ENCODE results near the gene C19orf53. TPM values are rescaled to one million over a fixed set of nuclear protein-coding genes. Genes with fewer than 3 reads are reported as not detected.
"Not testable (repeated sequence)": the region's sequence is repeated elsewhere in the genome, so short reads cannot be mapped to it uniquely, and the experiment has no call there.

Gene C19orf53
- total RNA-seq, 8 experiments from 2014 or later = 122 to 265 (median 152) TPM

GRCh38 chr19:13788991-13789390 lies 14.7 kb downstream of the C19orf53 start:
- H3K4me3 ChIP-seq = no peak overlapping the region
- in situ Hi-C loops (cut with MboI; ENCODE audit: low pct_unique_long_range_greater_than_20kb in 2 of 9, low sequenced_read_pairs in 9 of 9, unreplicated experiment in 9 of 9) = loop anchor here in 1 of 9 experiments (10.0 kb wide), 1 partner anchor 76 kb away; no protein-coding TSS in a partner anchor
- no peak for ATAC-seq (replicated peaks in 6 of 8)
- WGBS, 10 experiments = 38 to 83% (median 70%) methylated on average over 1 to 5 of the region's 8 CpGs; no CpG with 5 or more reads in 1 of the 10 experiments
- H3K4me1 ChIP-seq (replicated peaks in 1 of 2) = peaks cover 0 to 5% of the 10 kb centered on the region in 2 donors
- no peak overlapping the region for H3K27ac ChIP-seq

DNA sequence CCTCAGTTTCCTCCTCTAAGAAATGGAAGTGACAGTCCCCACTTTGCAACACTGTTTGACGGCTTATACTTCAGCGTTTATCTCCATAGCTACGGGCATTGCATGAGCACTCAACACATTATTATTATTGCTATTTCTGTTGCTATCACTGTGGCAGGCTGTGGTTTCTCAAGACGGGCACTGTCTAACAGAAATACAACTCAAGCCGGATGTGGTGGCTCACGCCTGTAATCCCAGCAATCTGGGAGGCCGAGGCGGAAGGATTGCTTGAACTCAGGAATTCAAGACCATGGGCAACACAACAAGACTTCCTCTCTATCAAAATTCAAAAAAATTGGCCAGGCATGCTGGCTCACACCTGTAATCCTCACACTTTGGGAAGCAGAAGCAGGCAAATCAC lies 16.1 kb downstream of the C19orf53 start:
- in situ Hi-C loops (cut with MboI; ENCODE audit: low pct_unique_long_range_greater_than_20kb in 2 of 9, low sequenced_read_pairs in 9 of 9, unreplicated experiment in 9 of 9) = no loop called here
- ATAC-seq (replicated peaks in 6 of 8) = no peak
- WGBS, 10 experiments = 17 to 100% (median 88%) methylated on average over 1 to 6 of the region's 8 CpGs; no CpG with 5 or more reads in 5 of the 10 experiments
- H3K4me3 ChIP-seq = no peak overlapping the region
- no peak overlapping the region for H3K27ac ChIP-seq
- H3K4me1 ChIP-seq (replicated peaks in 1 of 2) = no peaks in the 10 kb centered on the region

DNA sequence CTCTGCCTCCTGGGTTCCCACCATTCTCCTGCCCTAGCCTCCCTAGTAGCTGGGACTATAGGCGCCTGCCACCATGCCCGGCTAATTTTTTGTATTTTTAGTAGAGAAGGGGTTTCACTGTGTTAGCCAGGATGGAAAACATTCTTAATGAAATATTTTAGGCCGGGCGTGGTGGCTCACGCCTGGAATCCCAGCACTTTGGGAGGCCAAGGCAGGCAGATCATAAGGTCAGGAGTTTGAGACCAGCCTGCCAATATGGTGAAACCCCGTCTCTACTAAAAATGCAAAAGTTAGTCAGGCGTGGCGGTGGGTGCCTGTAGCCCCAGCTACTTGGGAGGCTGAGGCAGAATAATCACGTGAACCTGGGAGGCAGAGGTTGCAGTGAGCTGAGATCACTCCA lies 19.1 kb downstream of the C19orf53 start:
- in situ Hi-C loops (cut with MboI; ENCODE audit: low pct_unique_long_range_greater_than_20kb in 2 of 9, low sequenced_read_pairs in 9 of 9, unreplicated experiment in 9 of 9); H3K4me3 ChIP-seq; ATAC-seq (replicated peaks in 6 of 8); H3K27ac ChIP-seq; H3K4me1 ChIP-seq (replicated peaks in 1 of 2): not testable (repeated sequence)
- WGBS, 10 experiments = 78 to 100% (median 91%) methylated on average over 2 to 5 of the region's 9 CpGs; no CpG with 5 or more reads in 4 of the 10 experiments

GRCh38 chr19:13794398-13794756 lies 20.1 kb downstream of the C19orf53 start:
- Histone ChIP-seq H3K4me3 (peak overlapping the region; percentile 54 to 99 (median 96)), H3K27ac (no peak overlapping the region), H3K4me1 (replicated peaks in 1 of 2) (peaks cover 7 to 8% of the 10 kb centered on the region in 2 donors)
- ATAC-seq (replicated peaks in 6 of 8) = peak in 2 of 8 experiments; percentile 1
- WGBS, 10 experiments = 3 to 89% (median 63%) methylated on average over 2 to 8 of the region's 8 CpGs; no CpG with 5 or more reads in 1 of the 10 experiments
- in situ Hi-C loops (cut with MboI; ENCODE audit: low pct_unique_long_range_greater_than_20kb in 2 of 9, low sequenced_read_pairs in 9 of 9, unreplicated experiment in 9 of 9) = no loop called here

GRCh38 chr19:13794757-13795589 lies 20.7 kb downstream of the C19orf53 start, which contains the start of gene ZSWIM4:
TSS of gene ZSWIM4 (plus strand) at chr19:13795443. CDS start at chr19:13795649, 206 bp downstream.
- ATAC-seq (replicated peaks in 6 of 8) = peak; percentile 85 to 98 (median 98)
- Histone ChIP-seq H3K4me1 (replicated peaks in 1 of 2) (peaks cover 7 to 8% of the 10 kb centered on the region in 2 donors), H3K4me3 (peak within 1 kb of the TSS; percentile 89 to 99 (median 96)), H3K27ac (peak within 1 kb of the TSS; percentile 76 to 85)
- in situ Hi-C loops (cut with MboI; ENCODE audit: low pct_unique_long_range_greater_than_20kb in 2 of 9, low sequenced_read_pairs in 9 of 9, unreplicated experiment in 9 of 9) = no loop called here
- 0 to 21% (median 3%) methylated on average over 6 to 13 of the region's 71 CpGs; no CpG with 5 or more reads in 4 of the 10 experiments for WGBS, 10 experiments

GRCh38 chr19:13795595-13796300 lies 21.5 kb downstream of the C19orf53 start:
- peak overlapping the region; percentile 76 to 85 for H3K27ac ChIP-seq
- ATAC-seq (replicated peaks in 6 of 8) = peak; percentile 6 to 51 (median 44)
- peak overlapping the region; percentile 89 to 99 (median 96) for H3K4me3 ChIP-seq
- in situ Hi-C loops (cut with MboI; ENCODE audit: low pct_unique_long_range_greater_than_20kb in 2 of 9, low sequenced_read_pairs in 9 of 9, unreplicated experiment in 9 of 9) = no loop called here
- 0 to 14% methylated on average over 1 of the region's 42 CpGs; no CpG with 5 or more reads in 8 of the 10 experiments for WGBS, 10 experiments
- H3K4me1 ChIP-seq (replicated peaks in 1 of 2) = peaks cover 7 to 8% of the 10 kb centered on the region in 2 donors

DNA sequence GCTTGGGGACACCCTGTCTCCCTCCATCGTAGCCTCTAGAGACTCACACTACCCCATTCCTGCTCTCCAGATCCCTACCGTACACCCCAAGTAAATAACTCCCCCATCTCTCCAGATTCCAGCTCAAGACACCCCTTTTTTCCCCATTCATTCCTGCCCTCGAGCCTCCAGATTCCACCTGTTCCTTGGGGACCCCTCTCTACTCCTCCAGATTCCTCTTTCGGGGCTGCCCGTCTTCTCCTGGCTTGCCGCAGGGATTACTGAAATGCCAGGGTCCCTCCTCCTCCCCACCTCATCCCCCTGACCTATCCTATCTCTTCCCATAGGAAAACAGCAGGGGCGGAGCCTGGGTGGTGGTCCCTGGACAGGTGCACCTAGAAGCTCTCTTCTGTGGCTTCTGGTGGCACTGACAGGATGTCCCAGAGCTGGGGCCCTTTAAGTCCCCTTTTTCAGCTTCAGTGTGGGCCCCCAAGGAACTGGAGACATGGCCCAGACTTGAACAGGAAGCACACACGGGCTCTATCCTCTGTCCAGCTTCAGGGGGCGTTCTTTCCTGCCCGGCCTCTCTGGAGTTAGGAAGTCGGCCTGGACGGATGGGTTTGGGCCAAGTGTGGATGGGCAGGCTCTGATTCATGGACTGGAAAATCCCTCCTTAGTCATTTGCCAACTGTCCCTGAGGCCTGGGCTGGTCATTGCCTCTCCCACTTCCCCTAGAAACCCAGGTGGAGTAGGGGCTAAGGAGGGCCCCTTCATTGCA lies 22.2 kb downstream of the C19orf53 start:
- 0 to 45% (median 15%) methylated on average over 2 to 7 of the region's 12 CpGs; no CpG with 5 or more reads in 2 of the 10 experiments for WGBS, 10 experiments
- peak overlapping the region; percentile 89 to 99 (median 96) for H3K4me3 ChIP-seq
- no peak overlapping the region for H3K27ac ChIP-seq
- in situ Hi-C loops (cut with MboI; ENCODE audit: low pct_unique_long_range_greater_than_20kb in 2 of 9, low sequenced_read_pairs in 9 of 9, unreplicated experiment in 9 of 9) = no loop called here
- H3K4me1 ChIP-seq (replicated peaks in 1 of 2) = peaks cover 7 to 8% of the 10 kb centered on the region in 2 donors
- peak in 3 of 8 experiments; percentile 2 to 14 (median 9) for ATAC-seq (replicated peaks in 6 of 8)

GRCh38 chr19:13797058-13797440 lies 22.8 kb downstream of the C19orf53 start:
- ATAC-seq (replicated peaks in 6 of 8) = no peak
- peak overlapping the region in 3 of 5 donors; percentile 95 to 97 (median 96) for H3K4me3 ChIP-seq
- in situ Hi-C loops (cut with MboI; ENCODE audit: low pct_unique_long_range_greater_than_20kb in 2 of 9, low sequenced_read_pairs in 9 of 9, unreplicated experiment in 9 of 9) = no loop called here
- peaks cover 7 to 8% of the 10 kb centered on the region in 2 donors for H3K4me1 ChIP-seq (replicated peaks in 1 of 2)
- WGBS, 10 experiments = 17 to 82% (median 80%) methylated on average over 1 to 2 of the region's 4 CpGs; no CpG with 5 or more reads in 5 of the 10 experiments
- no peak overlapping the region for H3K27ac ChIP-seq

GRCh38 chr19:13797870-13798269 lies 23.6 kb downstream of the C19orf53 start:
- peak in 1 of 8 experiments; percentile 3 for ATAC-seq (replicated peaks in 6 of 8)
- 0 to 100% (median 85%) methylated on average over 1 to 7 of the region's 7 CpGs; no CpG with 5 or more reads in 3 of the 10 experiments for WGBS, 10 experiments
- H3K4me1 ChIP-seq (replicated peaks in 1 of 2) = peaks cover 7 to 8% of the 10 kb centered on the region in 2 donors
- H3K27ac ChIP-seq = no peak overlapping the region
- in situ Hi-C loops (cut with MboI; ENCODE audit: low pct_unique_long_range_greater_than_20kb in 2 of 9, low sequenced_read_pairs in 9 of 9, unreplicated experiment in 9 of 9) = no loop called here
- no peak overlapping the region for H3K4me3 ChIP-seq

DNA sequence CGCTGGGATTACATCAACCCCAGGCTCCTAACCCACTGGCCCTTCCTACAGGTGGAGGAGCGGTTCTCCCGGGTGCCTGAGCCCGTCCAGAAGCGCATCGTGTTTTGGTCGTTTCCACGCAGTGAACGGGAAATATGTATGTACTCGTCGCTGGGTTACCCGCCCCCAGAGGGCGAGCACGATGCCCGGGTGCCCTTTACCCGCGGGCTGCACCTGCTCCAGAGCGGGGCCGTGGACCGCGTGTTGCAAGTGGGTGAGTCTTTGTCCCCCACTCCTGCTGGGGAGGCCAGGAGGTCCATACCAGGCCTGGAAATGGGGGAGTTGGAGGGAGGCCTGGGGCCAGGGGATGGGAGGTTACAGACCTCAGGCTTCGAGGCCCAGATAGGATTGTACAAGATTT lies 25.4 kb downstream of the C19orf53 start:
- WGBS, 10 experiments = 91 to 100% (median 98%) methylated on average over 1 to 13 of the region's 22 CpGs; no CpG with 5 or more reads in 5 of the 10 experiments
- H3K4me1 ChIP-seq (replicated peaks in 1 of 2) = peaks cover 7 to 8% of the 10 kb centered on the region in 2 donors
- H3K4me3 ChIP-seq = no peak overlapping the region
- in situ Hi-C loops (cut with MboI; ENCODE audit: low pct_unique_long_range_greater_than_20kb in 2 of 9, low sequenced_read_pairs in 9 of 9, unreplicated experiment in 9 of 9) = no loop called here
- no peak overlapping the region for H3K27ac ChIP-seq
- no peak for ATAC-seq (replicated peaks in 6 of 8)

GRCh38 chr19:13803038-13803437 lies 28.8 kb downstream of the C19orf53 start:
- Histone ChIP-seq H3K27ac (no peak overlapping the region), H3K4me3 (no peak overlapping the region), H3K4me1 (replicated peaks in 1 of 2) (no peaks in the 10 kb centered on the region)
- WGBS, 10 experiments = 88 to 100% (median 100%) methylated on average over 1 to 6 of the region's 9 CpGs; no CpG with 5 or more reads in 5 of the 10 experiments
- no peak for ATAC-seq (replicated peaks in 6 of 8)
- in situ Hi-C loops (cut with MboI; ENCODE audit: low pct_unique_long_range_greater_than_20kb in 2 of 9, low sequenced_read_pairs in 9 of 9, unreplicated experiment in 9 of 9) = no loop called here

Measured in motor neuron (in vitro differentiated cells).